MM.1S (cell line): ENCODE measurements around the gene CORO1C.
"Not testable (repeated sequence)": the region's sequence is repeated elsewhere in the genome, so short reads cannot be mapped to it uniquely, and the experiment has no call there.

ENCODE experiments used
- DNase-seq: peaks from one replicate; pipeline ENCODE4 v3.0.0-alpha.2; 2015
- H2AFZ ChIP-seq: fragments of 300-600 bp; sonication (generic); 2 replicates; pipeline ENCODE4 v1.6.0; 2016; ENCODE audit warnings: antibody characterized with exemption, low read length
- H3F3A ChIP-seq: fragments of 300-600 bp; sonication (generic); 2 replicates; pipeline ENCODE4 v1.6.1; 2016; ENCODE audit warnings: mild to moderate bottlenecking, antibody characterized with exemption, low read length, moderate library complexity, mixed read lengths; ENCODE audit not compliant: insufficient read depth
- H3K27ac ChIP-seq: fragments of 300-600 bp; sonication (generic); 2 replicates; pipeline ENCODE4 v1.5.1; 2016; ENCODE audit warnings: mild to moderate bottlenecking, low read length
- H3K27me3 ChIP-seq: fragments of 300-600 bp; sonication (generic); replicated peaks from 2 replicates; pipeline ENCODE4 v1.6.0; 2016; ENCODE audit warnings: low read length; ENCODE audit not compliant: insufficient read depth
- H3K36me3 ChIP-seq: fragments of 300-600 bp; sonication (generic); replicated peaks from 2 replicates; pipeline ENCODE4 v1.6.1; 2016; ENCODE audit warnings: mild to moderate bottlenecking, low read length, mixed read lengths; ENCODE audit not compliant: insufficient read depth
- H3K4me1 ChIP-seq: fragments of 300-600 bp; sonication (generic); 2 replicates; pipeline ENCODE4 v1.6.1; 2016; ENCODE audit warnings: low read length, mixed read lengths
- H3K4me2 ChIP-seq: fragments of 300-600 bp; sonication (generic); 2 replicates; pipeline ENCODE4 v1.6.0; 2016; ENCODE audit warnings: low read depth, low read length
- H3K4me3 ChIP-seq: fragments of 300-600 bp; sonication (generic); 2 replicates; pipeline ENCODE4 v1.5.1; 2016; ENCODE audit warnings: low read length, mixed read lengths
- H3K79me2 ChIP-seq: fragments of 300-600 bp; sonication (generic); 2 replicates; pipeline ENCODE4 v1.6.1; 2016; ENCODE audit warnings: mixed run types, low read length, mixed read lengths
- H3K9ac ChIP-seq: fragments of 300-600 bp; sonication (generic); 2 replicates; pipeline ENCODE4 v1.6.1; 2016; ENCODE audit warnings: low read length, mixed read lengths
- H3K9me2 ChIP-seq: fragments of 300-600 bp; sonication (generic); replicated peaks from 2 replicates; pipeline ENCODE4 v1.6.1; 2016; ENCODE audit warnings: mild to moderate bottlenecking, low read length, mixed read lengths; ENCODE audit not compliant: insufficient read depth
- H3K9me3 ChIP-seq: fragments of 300-600 bp; sonication (generic); replicated peaks from 2 replicates; pipeline ENCODE4 v1.6.1; 2016; ENCODE audit warnings: mild to moderate bottlenecking, low read length, mixed read lengths; ENCODE audit not compliant: insufficient read depth
- H4K20me1 ChIP-seq: fragments of 300-600 bp; sonication (generic); 2 replicates; pipeline ENCODE4 v1.6.1; 2016; ENCODE audit warnings: mild to moderate bottlenecking, low read length, moderate library complexity, mixed read lengths; ENCODE audit not compliant: insufficient read depth
- EZH2 ChIP-seq: fragments of 300-600 bp; sonication (generic); optimal IDR thresholded peaks from 2 replicates; pipeline ENCODE3; 2017; ENCODE audit warnings: low read depth, mild to moderate bottlenecking, antibody characterized with exemption, low read length, mixed read lengths
- EZH2phosphoT487 ChIP-seq: fragments of 300-600 bp; sonication (generic); IDR thresholded peaks from 2 replicates; pipeline ENCODE4 v1.6.1; 2018; ENCODE audit warnings: antibody characterized with exemption, low read length
- TF ChIP-seq, protein P1 (sequence below): fragments of 300-600 bp; sonication (generic); IDR thresholded peaks from 2 replicates; pipeline ENCODE4 v1.5.1; 2016; ENCODE audit warnings: antibody characterized with exemption, low read length, mixed read lengths

CORO1C gene

DNA sequence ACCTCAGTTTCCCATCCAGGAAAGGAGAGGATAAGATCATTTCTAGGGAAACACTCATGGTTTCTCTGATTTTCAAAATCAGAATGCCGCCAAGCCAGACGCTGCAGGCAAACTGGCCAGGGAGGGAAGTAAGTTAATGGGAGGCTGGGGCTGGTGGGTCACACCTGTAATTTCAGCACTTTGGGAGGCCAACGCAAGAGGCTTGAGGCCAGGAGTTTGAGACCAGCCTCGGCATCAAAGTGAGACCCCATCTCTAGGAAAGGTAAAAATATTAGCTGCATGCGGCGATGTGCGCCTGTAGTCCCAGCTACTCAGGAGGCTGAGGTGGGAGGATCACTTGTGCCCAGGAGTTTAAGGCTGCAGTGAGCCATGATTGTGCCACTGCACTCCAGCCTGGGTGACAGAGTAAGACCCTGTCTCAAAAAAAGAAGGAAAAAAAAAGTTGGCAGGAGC, 98.2 kb downstream of the CORO1C start:
- Histone ChIP-seq H4K20me1 (no peaks in the 10 kb centered on the region), H3K9me3 (no peaks in the 10 kb centered on the region), H3K79me2 (peaks cover 69% of the 10 kb centered on the region), H3K9ac (peak overlapping the region; percentile 99), H3K4me2 (peak overlapping the region; percentile 96), H3K27me3 (no peaks in the 10 kb centered on the region), H3K9me2 (no peaks in the 10 kb centered on the region), H3K4me3 (peak overlapping the region; percentile 85), H2AFZ (no peak overlapping the region), H3K4me1 (peaks cover 57% of the 10 kb centered on the region), H3F3A (peaks cover 94% of the 10 kb centered on the region), H3K36me3 (no peaks in the 10 kb centered on the region), H3K27ac (peak overlapping the region; percentile 99)
- TF ChIP-seq, protein P1, sequence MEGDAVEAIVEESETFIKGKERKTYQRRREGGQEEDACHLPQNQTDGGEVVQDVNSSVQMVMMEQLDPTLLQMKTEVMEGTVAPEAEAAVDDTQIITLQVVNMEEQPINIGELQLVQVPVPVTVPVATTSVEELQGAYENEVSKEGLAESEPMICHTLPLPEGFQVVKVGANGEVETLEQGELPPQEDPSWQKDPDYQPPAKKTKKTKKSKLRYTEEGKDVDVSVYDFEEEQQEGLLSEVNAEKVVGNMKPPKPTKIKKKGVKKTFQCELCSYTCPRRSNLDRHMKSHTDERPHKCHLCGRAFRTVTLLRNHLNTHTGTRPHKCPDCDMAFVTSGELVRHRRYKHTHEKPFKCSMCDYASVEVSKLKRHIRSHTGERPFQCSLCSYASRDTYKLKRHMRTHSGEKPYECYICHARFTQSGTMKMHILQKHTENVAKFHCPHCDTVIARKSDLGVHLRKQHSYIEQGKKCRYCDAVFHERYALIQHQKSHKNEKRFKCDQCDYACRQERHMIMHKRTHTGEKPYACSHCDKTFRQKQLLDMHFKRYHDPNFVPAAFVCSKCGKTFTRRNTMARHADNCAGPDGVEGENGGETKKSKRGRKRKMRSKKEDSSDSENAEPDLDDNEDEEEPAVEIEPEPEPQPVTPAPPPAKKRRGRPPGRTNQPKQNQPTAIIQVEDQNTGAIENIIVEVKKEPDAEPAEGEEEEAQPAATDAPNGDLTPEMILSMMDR: no peak
- TF ChIP-seq EZH2 (no peak), EZH2phosphoT487 (no peak)
- no peak for DNase-seq

DNA sequence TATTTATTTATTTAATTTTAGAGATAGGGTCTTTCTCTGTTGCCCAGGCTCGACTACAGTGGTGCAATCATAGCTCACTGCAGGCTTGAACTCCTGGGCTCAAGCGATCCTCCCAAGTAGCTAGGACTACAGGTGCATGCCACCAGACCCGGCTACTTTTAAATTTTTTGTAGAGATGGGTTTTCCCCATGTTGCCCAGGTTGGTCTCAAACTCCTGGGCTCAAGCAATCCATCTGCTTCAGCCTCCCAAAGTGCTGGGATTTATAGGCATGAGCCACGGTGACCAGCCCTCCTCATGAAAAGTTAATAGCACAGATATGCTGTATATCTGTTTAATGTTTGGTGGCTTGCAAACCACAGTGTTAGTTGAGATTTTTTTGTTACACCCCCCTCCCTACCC, 100.1 kb downstream of the CORO1C start:
- not testable (repeated sequence) for DNase-seq, H3K9me2 ChIP-seq, H3K9me3 ChIP-seq, H2AFZ ChIP-seq, H3K27me3 ChIP-seq, H4K20me1 ChIP-seq, H3K36me3 ChIP-seq
- H3K79me2 ChIP-seq: peaks cover 74% of the 10 kb centered on the region
- peak overlapping the region; percentile 99 for H3K9ac ChIP-seq
- H3K27ac ChIP-seq: peak overlapping the region; percentile 99
- peak overlapping the region; percentile 96 for H3K4me2 ChIP-seq
- H3F3A ChIP-seq: peaks cover 86% of the 10 kb centered on the region
- peak overlapping the region; percentile 85 for H3K4me3 ChIP-seq
- peaks cover 63% of the 10 kb centered on the region for H3K4me1 ChIP-seq

GRCh38 chr12:108630481-108631207, 100.7 kb downstream of the CORO1C start:
- H3F3A ChIP-seq: peaks cover 83% of the 10 kb centered on the region
- TF ChIP-seq EZH2: no peak
- TF ChIP-seq EZH2phosphoT487: no peak
- TF ChIP-seq, protein P1: no peak
- H3K9ac ChIP-seq: peak overlapping the region; percentile 99
- H3K36me3 ChIP-seq: no peaks in the 10 kb centered on the region
- peak overlapping the region; percentile 96 for H3K4me2 ChIP-seq
- no peaks in the 10 kb centered on the region for H3K9me3 ChIP-seq
- peak overlapping the region; percentile 62 for H3K4me3 ChIP-seq
- H3K4me1 ChIP-seq: peaks cover 65% of the 10 kb centered on the region
- no peak for DNase-seq
- no peak overlapping the region for H2AFZ ChIP-seq
- peaks cover 80% of the 10 kb centered on the region for H3K79me2 ChIP-seq
- H3K27ac ChIP-seq: peak overlapping the region; percentile 99
- no peaks in the 10 kb centered on the region for H3K9me2 ChIP-seq
- H4K20me1 ChIP-seq: no peaks in the 10 kb centered on the region
- H3K27me3 ChIP-seq: no peaks in the 10 kb centered on the region
